Measurements from ENCODE around the gene ZYG11B.
"Not testable (repeated sequence)": the region's sequence is repeated elsewhere in the genome, so short reads cannot be mapped to it uniquely, and the experiment has no call there.

The ZYG11B gene

GRCh38 chr1:52726265-52727113 is at the start of gene ZYG11B:
Gene ZYG11B, plus strand, starts transcription at chr1:52726453. Its CDS starts 201 bp downstream, at chr1:52726654.
- peak; percentile 92 to 93 for DNase-seq

- no peak for DNase-seq
Measured at GRCh38 chr1:52677076-52677806, 49.0 kb upstream of the ZYG11B start.

DNA sequence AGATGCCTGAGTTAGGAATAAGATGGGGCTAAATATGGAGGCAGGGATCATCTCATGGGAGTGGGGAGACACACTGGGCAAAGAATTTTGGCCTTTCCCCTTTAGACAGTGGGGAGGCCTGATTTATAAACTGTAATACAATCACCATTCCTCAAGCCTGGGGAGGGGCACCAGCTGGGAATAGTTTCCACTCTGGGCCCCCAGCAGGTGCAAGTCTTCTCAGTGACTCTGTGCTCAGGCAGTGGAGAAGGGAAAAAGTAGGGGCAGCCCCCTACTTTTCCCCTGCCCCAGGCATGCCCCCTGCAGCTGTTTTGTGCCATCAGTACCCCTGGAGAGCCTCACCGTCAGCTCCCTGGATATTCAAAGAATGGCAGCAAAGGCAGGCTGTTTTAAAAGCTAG is 47.2 kb upstream of the ZYG11B start:
- no peak for DNase-seq

DNA sequence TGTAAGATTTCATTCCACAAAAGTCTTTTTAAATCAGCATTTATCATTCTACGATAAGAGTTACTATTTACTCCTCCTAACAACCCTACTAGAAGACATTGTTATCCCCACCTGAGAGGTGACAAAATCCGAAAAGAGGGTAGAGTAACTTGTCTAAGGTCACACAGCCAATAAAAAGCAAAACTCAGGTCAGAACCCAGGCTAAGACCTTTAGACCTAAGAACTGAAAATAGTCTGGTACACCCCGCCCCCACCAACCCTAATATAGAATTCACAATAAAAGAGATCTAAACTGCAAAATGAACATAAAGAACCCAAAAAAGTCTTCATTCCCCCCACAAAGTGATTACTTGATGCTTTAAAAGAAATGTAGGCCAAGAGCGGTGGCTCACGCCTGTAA is 46.8 kb upstream of the ZYG11B start:
- DNase-seq, result no peak

DNA sequence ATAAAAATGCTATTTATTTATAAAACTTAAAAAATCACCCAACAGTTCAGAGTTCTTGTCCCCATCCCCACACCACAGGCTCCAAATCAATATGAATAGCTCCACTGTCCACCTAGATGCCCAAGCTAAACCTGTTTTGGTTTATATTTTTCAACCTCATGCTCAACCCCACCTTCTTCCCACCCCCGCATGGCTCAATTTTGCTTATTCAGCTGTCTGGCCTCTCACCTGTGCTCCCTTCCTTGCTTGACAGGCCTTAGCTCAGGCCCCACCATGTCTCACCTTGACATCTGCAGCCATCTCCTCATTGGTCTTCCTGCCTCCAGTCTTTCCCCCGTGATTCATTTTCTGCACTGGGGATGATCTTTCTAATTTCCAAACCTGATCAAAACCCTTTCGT is 45.9 kb upstream of the ZYG11B start:
- no peak for DNase-seq

DNA sequence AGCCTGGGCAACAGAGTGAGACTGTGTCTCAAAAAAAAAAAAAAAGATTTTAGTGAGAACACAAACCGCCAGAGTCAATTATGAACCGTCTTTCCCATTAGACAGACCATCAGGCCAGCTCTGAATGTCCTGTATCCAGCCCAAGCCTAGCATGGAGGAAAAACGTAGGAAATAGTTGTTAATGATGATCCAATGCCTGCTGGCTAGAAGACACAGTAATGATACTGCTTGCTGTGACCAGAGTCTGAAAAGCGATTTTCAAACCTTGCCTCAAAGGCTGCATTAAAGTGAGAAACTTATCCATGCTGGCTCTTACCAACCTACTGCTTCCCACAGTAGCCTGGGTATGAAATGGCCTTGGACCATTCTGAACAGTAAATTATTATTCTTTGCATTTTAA is 45.1 kb upstream of the ZYG11B start:
- no peak for DNase-seq

- no peak for DNase-seq
Measured at GRCh38 chr1:52683367-52683940, 42.8 kb upstream of the ZYG11B start.

DNA sequence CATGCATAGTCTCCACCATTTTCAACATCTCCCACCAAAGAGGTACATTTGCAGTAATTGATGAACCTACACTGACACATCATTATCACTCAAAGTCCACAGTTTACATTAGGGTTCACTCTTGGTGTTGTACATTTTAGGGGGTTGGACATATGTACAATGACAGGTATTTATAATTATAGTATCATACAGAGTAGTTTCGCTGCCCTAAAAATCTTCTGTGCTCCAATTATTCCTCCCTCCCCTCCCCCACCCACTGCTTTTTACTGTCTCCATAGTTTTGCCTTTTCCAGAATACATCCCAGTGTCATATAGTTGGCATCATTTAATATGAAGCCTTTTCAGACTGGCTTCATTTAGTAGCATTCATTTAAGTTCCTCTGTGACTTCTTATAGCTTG is 41.7 kb upstream of the ZYG11B start:
- DNase-seq, result no peak

- peak; percentile 81 to 83 for DNase-seq
Measured at GRCh38 chr1:52686261-52686751, 39.9 kb upstream of the ZYG11B start.

GRCh38 chr1:52686830-52687229 is 39.4 kb upstream of the ZYG11B start:
- DNase-seq, result no peak

DNA sequence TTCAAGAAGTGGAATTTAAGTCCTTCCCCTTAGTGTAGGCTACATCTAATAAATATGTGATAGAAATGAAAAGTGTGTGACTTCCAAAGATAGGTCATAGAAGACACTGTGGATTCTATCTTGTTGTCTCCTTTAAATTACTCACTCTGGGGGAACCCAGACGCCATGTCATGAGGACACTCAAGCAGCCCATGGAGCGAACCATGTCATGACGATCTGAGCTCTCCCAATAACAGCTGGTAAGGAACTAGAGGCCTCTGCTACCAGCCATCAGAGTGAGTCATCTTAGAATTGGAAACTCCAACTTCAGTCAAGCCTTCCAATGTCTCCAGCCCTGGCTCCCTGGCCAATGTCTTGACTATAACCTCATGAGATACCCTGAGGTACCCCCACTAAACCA is 34.4 kb upstream of the ZYG11B start:
- DNase-seq, result no peak

GRCh38 chr1:52692697-52693096 is 33.6 kb upstream of the ZYG11B start:
- no peak for DNase-seq

- not testable (repeated sequence) for DNase-seq
Measured at GRCh38 chr1:52693351-52693750, 32.9 kb upstream of the ZYG11B start.

GRCh38 chr1:52693843-52694242 is 32.4 kb upstream of the ZYG11B start:
- no peak for DNase-seq

- DNase-seq, result no peak
Measured at GRCh38 chr1:52695627-52696026, 30.6 kb upstream of the ZYG11B start.

GRCh38 chr1:52697795-52698674 is 28.2 kb upstream of the ZYG11B start, which contains the start of gene COA7:
Gene COA7, minus strand, starts transcription at chr1:52698347. Its CDS starts 21 bp downstream, at chr1:52698326.
- peak; percentile 58 to 68 for DNase-seq

- peak; percentile 90 for DNase-seq
Measured at GRCh38 chr1:52702886-52703787, 23.1 kb upstream of the ZYG11B start.

- no peak for DNase-seq
Measured at GRCh38 chr1:52706136-52706670, 20.1 kb upstream of the ZYG11B start.

DNA sequence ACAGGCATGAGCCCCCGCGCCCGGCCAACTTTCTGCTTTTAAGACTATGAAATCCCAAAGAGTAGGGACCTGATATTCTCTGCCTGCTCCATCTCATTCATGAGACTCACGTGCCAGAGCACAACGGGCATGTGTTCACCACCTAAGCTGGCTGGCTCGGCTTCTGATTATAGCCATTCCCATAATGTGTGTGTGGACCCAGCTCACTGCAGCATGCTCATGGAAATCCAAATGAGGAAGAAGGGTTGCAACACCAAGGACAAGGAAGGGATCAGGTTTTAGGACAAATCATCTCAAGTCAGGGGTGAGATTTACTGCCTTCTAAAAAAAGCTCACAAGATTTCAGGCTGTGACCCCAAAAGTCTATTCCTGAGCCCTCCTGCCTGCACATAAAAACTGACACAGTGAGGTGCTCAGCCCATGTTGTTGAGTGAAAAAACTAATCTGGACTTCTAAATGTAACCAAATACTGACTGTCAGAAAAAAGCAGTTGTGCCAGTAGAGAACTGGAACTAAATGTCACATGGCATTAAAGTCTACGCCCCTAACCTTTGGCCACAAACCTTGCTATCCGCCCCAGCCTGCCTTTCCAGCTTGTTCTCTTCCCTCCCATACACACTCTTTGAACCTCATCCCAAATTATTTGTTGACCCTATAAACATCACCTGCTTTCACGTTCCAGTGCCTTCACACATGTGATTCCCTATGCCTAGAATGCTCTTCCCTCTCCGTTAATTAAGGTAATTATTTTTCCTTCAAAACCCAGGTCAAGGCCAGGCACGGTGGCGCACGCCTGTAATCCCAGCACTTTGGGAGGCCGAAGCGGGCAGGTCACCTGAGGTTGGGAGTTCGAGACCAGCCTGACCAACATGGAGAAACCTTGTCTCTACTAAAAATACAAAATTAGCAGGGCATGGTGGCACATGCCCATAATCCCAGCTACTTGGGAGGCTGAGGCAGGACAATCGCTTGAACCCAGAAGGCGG is 19.0 kb upstream of the ZYG11B start:
- DNase-seq, result no peak

All from CD4-positive, alpha-beta T cell treated with Interleukin-4 for 1 hour (primary cell).